ENCODE data around the gene CTNND2.
"Not testable (repeated sequence)": the region's sequence is repeated elsewhere in the genome, so short reads cannot be mapped to it uniquely, and the experiment has no call there.

The CTNND2 gene

GRCh38 chr5:11146171-11146570, 758.1 kb downstream of the CTNND2 start:
- DNase-seq, result no peak

DNA sequence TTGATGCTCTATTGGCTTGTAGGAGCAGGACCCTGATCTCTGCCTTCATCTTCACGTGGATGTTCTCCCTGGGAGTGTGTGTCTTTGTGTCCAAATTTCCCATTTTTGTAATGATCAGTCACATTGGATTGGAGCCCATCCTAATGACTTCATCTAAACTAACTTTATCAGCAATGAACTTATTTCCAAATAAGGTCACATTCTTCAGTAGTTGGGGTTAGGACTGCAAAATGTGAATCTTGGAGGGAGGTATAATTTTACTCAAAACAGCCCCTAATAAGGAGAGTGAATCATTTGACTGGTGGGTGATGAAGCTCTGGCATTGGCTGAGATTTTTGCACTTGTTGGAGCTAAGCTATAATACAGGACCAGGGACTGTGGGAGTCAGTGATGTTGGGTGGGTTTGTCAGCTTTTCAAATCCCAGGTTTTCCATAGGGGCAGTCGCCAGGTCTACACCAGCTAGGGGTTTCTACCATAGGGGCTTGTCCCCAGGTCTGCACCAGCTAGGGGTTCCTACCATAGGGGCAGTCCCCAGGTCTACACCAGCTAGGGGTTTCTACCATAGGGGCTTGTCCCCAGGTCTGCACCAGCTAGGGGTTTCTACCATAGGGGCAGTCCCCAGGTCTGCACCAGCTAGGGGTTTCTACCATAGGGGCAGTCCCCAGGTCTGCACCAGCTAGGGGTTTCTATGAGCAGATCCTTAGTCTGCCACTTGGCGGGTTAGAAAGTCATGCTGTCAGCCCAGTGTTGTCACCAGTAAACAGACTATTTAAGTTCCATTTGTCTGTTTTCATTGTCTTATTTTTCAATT, 760.6 kb downstream of the CTNND2 start:
- DNase-seq, result no peak

DNA sequence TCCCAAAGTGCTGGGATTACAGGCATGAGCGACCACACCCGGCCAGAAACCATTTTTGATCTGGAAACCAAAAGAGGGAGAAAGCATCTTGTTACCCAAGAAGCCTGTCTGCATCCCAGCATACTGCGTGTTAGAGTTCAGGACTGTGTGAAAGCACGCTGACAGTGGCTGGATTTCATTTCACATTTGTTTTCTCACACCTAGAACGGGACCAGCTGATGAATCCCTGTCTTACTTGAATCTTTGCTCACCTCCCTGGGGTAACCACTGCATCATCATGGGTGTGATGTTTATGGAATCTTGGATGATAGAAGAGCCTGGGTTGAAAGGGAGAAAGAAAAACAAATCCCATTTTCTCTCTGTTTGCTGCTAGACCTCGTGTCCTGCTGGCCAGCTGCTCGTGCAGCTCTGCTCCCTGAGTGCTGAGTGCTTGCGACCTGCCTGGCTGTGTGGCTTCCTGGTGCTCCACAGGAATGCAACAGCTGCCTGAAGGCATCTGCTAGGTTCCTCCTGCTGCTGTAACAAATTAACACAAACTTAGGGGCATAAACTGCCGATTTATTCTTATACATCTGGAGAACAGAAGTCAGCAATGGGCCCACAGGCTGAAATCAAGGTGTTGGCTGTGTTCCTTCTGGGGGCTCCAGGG, 764.9 kb downstream of the CTNND2 start:
- no peak for DNase-seq

DNA sequence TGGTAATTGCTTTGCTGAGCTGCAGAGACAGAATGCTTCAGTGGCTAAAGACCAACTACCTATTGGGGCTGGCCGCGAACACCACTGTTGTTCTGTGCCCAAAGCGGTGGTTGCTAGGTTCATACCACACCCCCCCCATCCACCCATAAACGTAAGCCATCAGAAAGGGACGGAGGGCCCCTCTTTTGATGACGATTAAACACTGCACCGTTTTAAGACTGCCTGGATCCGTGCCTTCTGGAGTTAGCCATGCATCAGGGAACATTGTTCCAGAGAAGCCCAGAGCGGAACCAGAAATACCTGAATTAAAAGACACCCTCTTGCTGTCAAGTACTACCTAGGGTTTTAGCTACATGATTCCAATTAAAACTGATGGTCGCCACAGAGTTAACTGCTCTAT, 774.1 kb downstream of the CTNND2 start:
- DNase-seq, result no peak

- DNase-seq, result no peak
Measured at GRCh38 chr5:11128021-11128420, 776.2 kb downstream of the CTNND2 start.

GRCh38 chr5:11126844-11127243, 777.4 kb downstream of the CTNND2 start:
- no peak for DNase-seq

- no peak for DNase-seq
Measured at GRCh38 chr5:11121885-11122284, 782.4 kb downstream of the CTNND2 start.

DNA sequence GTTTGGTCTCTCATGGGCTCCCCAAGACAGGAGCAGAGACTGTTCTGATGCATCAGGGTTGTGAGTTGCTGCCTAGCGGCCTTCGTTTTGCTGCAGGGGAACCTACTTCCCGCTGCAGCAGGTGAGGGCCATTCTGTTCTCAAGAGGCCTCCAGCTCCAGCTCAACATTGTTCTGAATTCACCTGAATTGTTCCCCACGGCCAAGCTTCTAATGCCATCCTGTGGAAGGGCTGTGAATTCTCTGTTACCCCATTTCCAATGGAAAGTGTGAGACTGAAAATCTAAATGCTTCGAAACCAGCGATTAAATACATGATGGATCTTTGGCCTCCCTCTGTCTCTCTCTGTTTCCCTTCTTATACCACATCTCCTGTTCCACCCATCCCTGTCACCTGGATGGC, 794.1 kb downstream of the CTNND2 start:
- DNase-seq, result no peak

- no peak for DNase-seq
Measured at GRCh38 chr5:11105696-11106095, 798.5 kb downstream of the CTNND2 start.

GRCh38 chr5:11104651-11105112, 799.6 kb downstream of the CTNND2 start:
- DNase-seq, result no peak

DNA sequence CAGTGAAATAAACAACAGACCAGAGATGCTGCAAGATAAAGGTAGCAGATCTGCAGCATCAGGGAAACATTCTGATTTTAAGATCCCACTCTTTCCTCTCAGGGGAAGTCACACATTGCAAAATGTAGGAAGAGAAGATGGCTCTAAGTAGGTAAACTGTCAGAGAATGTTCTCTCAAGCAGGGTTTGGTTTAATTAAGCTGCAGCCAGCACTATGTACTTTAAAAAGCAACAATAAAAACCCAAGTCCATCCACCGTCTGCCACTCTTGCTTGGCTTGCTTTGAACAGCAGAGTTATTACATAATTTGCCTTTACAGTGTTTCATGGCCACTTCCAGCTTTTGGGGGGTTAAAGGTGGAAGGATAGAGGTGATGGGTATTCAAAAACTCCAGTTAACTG, 800.0 kb downstream of the CTNND2 start:
- DNase-seq, result no peak

DNA sequence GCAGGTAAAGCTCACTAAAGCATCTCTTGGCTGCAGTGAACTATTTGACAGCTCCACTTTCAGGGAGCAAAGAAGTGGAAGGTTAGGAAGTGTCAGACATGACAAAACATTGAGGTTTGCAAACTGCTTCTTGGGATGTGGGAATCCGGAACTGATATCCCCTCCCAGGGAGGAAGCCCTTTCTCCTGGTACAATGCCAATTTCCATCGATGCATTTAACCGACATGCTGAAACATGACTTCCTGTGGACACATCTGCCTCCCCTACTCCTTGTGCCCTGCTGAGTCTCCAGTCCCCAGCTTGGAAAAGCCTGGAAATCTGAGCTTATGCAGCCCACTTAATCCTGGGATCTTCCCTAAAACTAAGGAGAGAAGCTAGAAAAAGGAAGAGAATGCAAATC, 820.1 kb downstream of the CTNND2 start:
- no peak for DNase-seq

DNA sequence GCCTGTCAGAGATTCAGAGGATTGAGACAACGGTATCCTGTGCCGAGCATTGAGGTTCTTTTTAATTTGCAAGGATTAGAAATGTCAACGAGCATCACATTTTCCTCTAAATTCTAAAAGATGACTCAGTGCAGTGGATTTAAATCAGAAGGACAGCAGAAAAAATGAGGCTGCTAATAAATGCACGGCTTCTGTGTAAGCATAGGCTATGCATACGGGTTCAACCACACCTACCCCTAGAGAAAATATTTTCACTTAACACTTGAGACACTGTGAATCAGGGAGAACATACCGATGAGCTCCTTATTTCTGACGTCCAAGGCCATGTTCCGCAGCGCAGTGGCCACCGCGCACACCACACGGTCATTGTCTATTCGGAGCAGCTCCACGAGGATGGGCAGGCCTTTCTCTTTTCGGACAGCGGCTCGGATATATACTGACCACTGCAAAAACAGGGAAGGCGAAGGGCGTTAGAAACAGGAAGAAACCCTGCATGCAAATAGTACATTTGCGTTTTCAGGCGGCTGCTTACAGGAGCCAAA, 821.8 kb downstream of the CTNND2 start:
- no peak for DNase-seq

GRCh38 chr5:11076945-11077613, 827.2 kb downstream of the CTNND2 start:
- no peak for DNase-seq

- peak; percentile 58 for DNase-seq
Measured at GRCh38 chr5:11075035-11075805, 829.0 kb downstream of the CTNND2 start.

DNA sequence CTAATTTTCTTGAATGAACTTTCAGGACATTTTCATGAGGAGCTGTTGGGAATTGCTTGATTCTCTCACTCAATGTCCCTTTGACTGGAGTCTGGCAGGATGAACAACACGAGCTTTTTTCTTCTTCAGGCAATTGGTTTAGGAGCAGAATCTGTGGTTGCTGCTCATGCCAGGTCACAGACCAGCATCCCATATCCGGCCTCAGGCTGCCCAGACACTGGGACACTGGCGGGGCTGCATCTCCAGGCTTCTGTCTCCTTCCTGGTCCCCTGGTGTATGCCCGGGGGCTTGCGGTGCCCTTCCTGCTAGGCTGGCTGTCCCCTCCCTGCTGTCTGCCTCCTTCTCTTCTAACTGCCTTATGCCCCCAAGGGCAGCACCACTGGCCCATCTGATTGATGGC, 831.7 kb downstream of the CTNND2 start:
- DNase-seq, result peak; percentile 29

GRCh38 chr5:11072076-11072475, 832.2 kb downstream of the CTNND2 start:
- no peak for DNase-seq

DNA sequence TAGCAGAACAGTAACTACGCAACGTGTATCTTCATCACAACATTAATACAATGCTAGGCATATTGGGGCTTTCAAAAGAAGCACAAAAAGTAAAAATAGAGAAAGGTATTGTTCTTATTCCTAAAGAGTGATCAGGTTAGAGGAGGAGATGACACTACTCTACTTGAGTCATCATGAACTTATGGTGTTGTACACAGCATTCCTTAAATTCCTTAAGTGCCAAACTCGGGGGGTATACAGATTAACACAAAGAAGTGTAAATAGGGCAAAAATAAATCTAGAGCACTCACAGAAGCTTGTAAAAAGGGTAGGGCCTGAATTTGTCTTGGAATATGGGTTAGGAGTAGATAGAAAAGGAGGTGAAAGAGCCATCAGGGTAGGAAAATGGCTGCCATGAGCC, 835.2 kb downstream of the CTNND2 start:
- DNase-seq, result no peak

- not testable (repeated sequence) for DNase-seq
Measured at GRCh38 chr5:11065723-11066122, 838.5 kb downstream of the CTNND2 start.

DNA sequence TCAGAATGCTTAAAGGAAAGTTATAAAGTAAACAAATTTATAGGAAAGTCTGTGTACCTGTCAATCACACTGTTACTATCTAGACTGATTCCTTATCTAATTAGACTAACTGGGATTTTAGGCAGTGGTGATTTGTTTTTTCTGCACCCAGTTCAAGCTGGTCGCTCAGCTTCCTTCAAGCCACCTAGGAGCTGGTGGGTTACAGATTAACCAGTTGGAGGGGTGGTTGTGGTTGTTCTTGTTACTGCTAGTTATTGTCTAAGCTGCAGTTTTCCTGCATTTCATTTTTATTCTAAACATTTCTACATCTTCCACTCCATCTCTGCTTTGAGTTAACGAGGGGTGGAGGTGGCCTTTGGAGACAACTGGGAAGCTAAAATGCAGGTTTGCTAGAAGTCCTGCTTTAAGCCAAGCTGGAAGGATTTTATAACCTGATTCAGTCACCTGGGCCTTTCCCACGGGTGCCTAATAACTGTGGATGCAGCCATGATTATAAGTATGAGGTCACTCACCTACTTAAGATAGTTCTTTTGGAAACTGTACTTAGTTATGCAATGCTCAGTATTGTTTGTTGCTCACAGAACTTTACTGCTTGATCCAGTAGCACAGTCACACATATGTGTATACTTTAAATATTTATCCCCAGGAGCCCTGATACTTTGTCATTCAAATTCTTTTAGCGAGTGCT, 839.3 kb downstream of the CTNND2 start:
- DNase-seq, result no peak

- DNase-seq, result no peak
Measured at GRCh38 chr5:11062397-11062796, 841.8 kb downstream of the CTNND2 start.

DNA sequence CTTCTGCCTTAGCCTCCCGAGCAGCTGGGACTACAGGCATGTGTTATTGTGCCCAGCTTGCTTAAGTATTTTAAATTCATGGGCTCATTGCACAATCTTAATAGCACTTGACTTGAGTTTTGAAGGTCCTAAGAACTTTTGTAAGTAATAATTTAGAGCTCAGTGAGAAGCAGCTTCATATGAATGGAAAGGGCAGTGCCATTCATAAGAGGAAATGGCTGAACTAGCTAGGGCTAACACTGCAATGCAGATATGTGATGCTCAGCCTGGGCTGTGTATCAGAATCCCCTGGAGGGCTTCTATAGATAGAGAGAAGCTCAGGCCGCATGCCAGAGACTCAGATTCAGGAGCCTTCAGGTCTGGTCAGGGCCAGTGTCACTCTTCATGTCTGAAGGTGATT, 847.7 kb downstream of the CTNND2 start:
- DNase-seq, result no peak

Data from midbrain (tissue), 1 donor.